K562 (cell line): ENCODE measurements around the gene METTL14. TPM values are rescaled to one million over a fixed set of nuclear protein-coding genes. Genes with fewer than 3 reads are reported as not detected.

Source experiments
- ATAC-seq: fragments of 200-7000 bp; cut with Tn5 transposase; 3 replicates; pipeline ENCODE4 v1.9.1; 2020; ENCODE audit warnings: moderate library complexity
- BruUV-seq: library from RNA; stranded (reverse); fragments of 400-500 nt; replicated peaks from 2 replicates; lab custom pipeline; 2021; lab: Mats Ljungman, UMichigan
- CTCF ChIA-PET: fragments of 300-600 bp; formaldehyde crosslinking; extraction: SDS; loops from one replicate; lab custom pipeline; 2021; ENCODE audit warnings: low intra/inter-chr PET ratio; lab: Yijun Ruan, JAX
- POLR2A ChIA-PET: fragments of 300-600, 350-650 bp; sonication (Branson Sonifier 250); formaldehyde crosslinking; extraction: SDS; loops from one replicate; lab custom pipeline; 2021; ENCODE audit warnings: antibody characterized with exemption, inconsistent platforms; lab: Yijun Ruan, JAX
- DNase-seq, 4 experiments: peaks; one replicate each; pipeline versions ENCODE4 v3.0.0 to v3.0.0-alpha.2; 2011 to 2018; ENCODE audit warnings: low spot score in 3 of 4, mixed read lengths in 3 of 4; ENCODE audit errors: extremely low read depth in 1 of 4
- FAIRE-seq: peaks from 2 replicates; lab custom pipeline; 2011; peaks lifted over from hg19 to GRCh38; lab: Jason Lieb, UNC
- H2AFZ ChIP-seq: 2 replicates; pipeline ENCODE4 v1.6.0; 2011; ENCODE audit warnings: low read depth, low read length, control low read depth, inconsistent platforms
- H3K27ac ChIP-seq: fragments of 200-600 bp; 3 replicates; pipeline ENCODE4 v1.8.0; 2011; ENCODE audit warnings: low read depth, mild to moderate bottlenecking, control low read depth, inconsistent platforms, low read length, moderate library complexity, mixed read lengths; ENCODE audit errors: extremely low read depth
- H3K27me3 ChIP-seq, 2 experiments: fragments of 300-600 bp in 1 of 2; 2 replicates in 1 of 2; 3 replicates in 1 of 2; pipeline versions ENCODE4 v1.6.0 to v1.8.0; 2011; ENCODE audit warnings: inconsistent platforms in 2 of 2, low read length in 2 of 2, mild to moderate bottlenecking in 1 of 2, mixed read lengths in 1 of 2, moderate library complexity in 1 of 2; ENCODE audit not compliant: control insufficient read depth in 2 of 2, insufficient read depth in 2 of 2
- H3K36me3 ChIP-seq: fragments of 300-600 bp; 3 replicates; pipeline ENCODE4 v1.8.0; 2011; ENCODE audit warnings: mild to moderate bottlenecking, low read length, inconsistent platforms; ENCODE audit not compliant: control insufficient read depth, insufficient read depth
- H3K4me1 ChIP-seq, 2 experiments: fragments of 200-600 bp in 1 of 2; replicated peaks in 1 of 2; 2 replicates in 1 of 2; 3 replicates in 1 of 2; pipeline versions ENCODE4 v1.5.1 to v1.8.0; 2011; ENCODE audit warnings: inconsistent platforms in 2 of 2, low read length in 2 of 2, mild to moderate bottlenecking in 1 of 2, mixed read lengths in 1 of 2, moderate library complexity in 1 of 2; ENCODE audit not compliant: control insufficient read depth in 2 of 2, insufficient read depth in 2 of 2
- H3K4me2 ChIP-seq: 2 replicates; pipeline ENCODE4 v1.6.1; 2011; ENCODE audit warnings: low read length, control low read depth, inconsistent platforms, mixed read lengths; ENCODE audit not compliant: insufficient read depth
- H3K4me3 ChIP-seq: fragments of 200-600 bp; sonication (generic), shearing (Covaris generic); 2 replicates; pipeline ENCODE4 v1.5.1; 2016; ENCODE audit warnings: control low read depth, inconsistent platforms
- H3K79me2 ChIP-seq: fragments of 200-600 bp; 3 replicates; pipeline ENCODE4 v1.8.0; 2011; ENCODE audit warnings: low read length, inconsistent platforms; ENCODE audit not compliant: control insufficient read depth, insufficient read depth
- H3K9ac ChIP-seq, 2 experiments: 2 replicates each; pipeline versions ENCODE4 v1.6.0 to v1.6.1; 2011; ENCODE audit warnings: low read depth in 2 of 2, low read length in 2 of 2, control low read depth in 1 of 2, inconsistent platforms in 1 of 2, mild to moderate bottlenecking in 1 of 2, mixed read lengths in 1 of 2; ENCODE audit not compliant: insufficient read depth in 1 of 2
- H3K9me1 ChIP-seq: one replicate; pipeline ENCODE4 v1.6.0; 2011; ENCODE audit warnings: inconsistent platforms, mild to moderate bottlenecking, low read length, moderate library complexity; ENCODE audit not compliant: control insufficient read depth, insufficient read depth
- H3K9me3 ChIP-seq: replicated peaks from 2 replicates; pipeline ENCODE4 v1.5.1; 2011; ENCODE audit warnings: low read depth, low read length, inconsistent platforms; ENCODE audit not compliant: control insufficient read depth, insufficient read depth
- H4K20me1 ChIP-seq: replicated peaks from 2 replicates; pipeline ENCODE4 v1.6.1; 2011; ENCODE audit warnings: low read length, inconsistent platforms, mixed read lengths; ENCODE audit not compliant: control insufficient read depth, insufficient read depth
- ARHGAP35 ChIP-seq: fragments of 450-650 bp; IDR thresholded peaks from 2 replicates; pipeline ENCODE4 v1.6.1; 2018; ENCODE audit not compliant: partially characterized antibody
- ATF3 ChIP-seq, 2 experiments: fragments of 450-650 bp in 1 of 2; sonication (generic) in 1 of 2; formaldehyde crosslinking in 1 of 2; IDR thresholded peaks in 1 of 2; conservative IDR thresholded peaks in 1 of 2; 2 replicates each; pipeline versions ENCODE4 v1.6.1 to v1.8.1; 2016 to 2023; ENCODE audit warnings: mild to moderate bottlenecking in 2 of 2, moderate library complexity in 2 of 2, inconsistent platforms in 1 of 2, missing genetic modification reagents in 1 of 2
- GMEB1 ChIP-seq: fragments of 250-450 bp; sonication (Bioruptor Pico); IDR thresholded peaks from 2 replicates; pipeline ENCODE4 v1.4.0; 2020; ENCODE audit warnings: mild to moderate bottlenecking
- LEF1 ChIP-seq: fragments of 450-650 bp; IDR thresholded peaks from 2 replicates; pipeline ENCODE4 v1.6.1; 2016; ENCODE audit warnings: mild to moderate bottlenecking
- SRSF7 ChIP-seq: fragments of 200-400 bp; formaldehyde crosslinking; optimal IDR thresholded peaks from 2 replicates; pipeline ENCODE3; 2017; ENCODE audit warnings: mild to moderate bottlenecking, low read depth, low read length
- ZC3H11A ChIP-seq: IDR thresholded peaks from 2 replicates; pipeline ENCODE4 v1.6.1; 2012; ENCODE audit warnings: low read depth, low read length, improper control_type of control experiment
- ZFP36 ChIP-seq: fragments of 150-350 bp; IDR thresholded peaks from 2 replicates; pipeline ENCODE4 v1.6.1; 2018; ENCODE audit warnings: low read length, low read depth; ENCODE audit not compliant: partially characterized antibody
- WGBS: fragments of 100-300 bp; shearing (Covaris generic); methylation state at CpG from one replicate; pipeline ENCODE4 v1.1.6; 2016; ENCODE audit warnings: low coverage, mixed read lengths; ENCODE audit not compliant: insufficient coverage; ENCODE audit errors: missing lambda C conversion rate; 5-methylcytosine and 5-hydroxymethylcytosine counted together
- in situ Hi-C: fragments of 300-500 bp; cut with MboI; formaldehyde crosslinking; loops from 4 replicates; pipeline ENCODE4 v1.15.0; 2018; ENCODE audit warnings: inconsistent platforms, mixed read lengths
- intact Hi-C: fragments of 100-400 bp; cut with micrococcal nuclease; formaldehyde crosslinking; loops from 2 replicates; pipeline ENCODE4 v1.14.2; 2022
- polyA plus RNA-seq, 8 experiments: library from polyadenylated mRNA; depleted of rRNA in 4 of 8; stranded (reverse) in 5 of 8; unstranded in 3 of 8; fragments of >200 nt; fragmentation: Nextera tagmentation in 2 of 8; fragmentation: Illumina TruSeq in 1 of 8; extraction: Ambion mirVana in 2 of 8; extraction: Trizol in 1 of 8; gene quantifications; 2 replicates each; pipeline versions ENCODE4 v1.2.1 to v1.2.3, GENCODE V29; 2011 to 2014; ENCODE audit warnings: inconsistent platforms in 1 of 8, missing spikeins in 1 of 8
- total RNA-seq, 7 experiments: library from RNA; depleted of rRNA in 6 of 7; stranded (reverse); fragments of >200 nt in 6 of 7; fragmentation: Illumina TruSeq in 2 of 7; extraction: Trizol in 2 of 7; gene quantifications; 2 replicates each; pipeline versions ENCODE4 v1.2.1 to v1.2.3, GENCODE V29; 2011 to 2021; ENCODE audit warnings: low replicate concordance in 1 of 7

The METTL14 gene
- total and polyA plus RNA-seq, 9 of the 15 experiments (the other 6 are each of a cell fraction or from before 2014, with no cell fraction given) = 16.7 to 42.4 (median 27.7) TPM

GRCh38 chr4:118761397-118762016 is 76.3 kb downstream of the METTL14 start:
- no peaks in the 10 kb centered on the region for H3K79me2 ChIP-seq
- H3K4me1 ChIP-seq = peaks cover 0 to 8% of the 10 kb centered on the region in 2 experiments; a peak in 2 of 5 replicates
- H3K4me3 ChIP-seq = no peak overlapping the region
- H3K27me3 ChIP-seq = no peaks in the 10 kb centered on the region
- no peaks in the 10 kb centered on the region for H4K20me1 ChIP-seq
- DNase-seq = no peak
- no peak overlapping the region for H3K9ac ChIP-seq
- no peak overlapping the region for H3K4me2 ChIP-seq
- no peak for ATAC-seq
- in situ Hi-C loops (no loop called here), intact Hi-C loops (no loop called here)
- CTCF ChIA-PET = interaction anchor here (0.6 kb wide), 1 partner anchor 83 kb away, joined by 3 read pairs; no protein-coding TSS in a partner anchor
- WGBS = 84% methylated on average over 2 of the region's 2 CpGs
- peaks cover 36% of the 10 kb centered on the region for H3K36me3 ChIP-seq
- H2AFZ ChIP-seq = no peak overlapping the region
- no peaks in the 10 kb centered on the region for H3K9me1 ChIP-seq
- POLR2A ChIA-PET = no interaction called here
- H3K9me3 ChIP-seq = no peaks in the 10 kb centered on the region
- H3K27ac ChIP-seq = no peak overlapping the region
- BruUV-seq = no TSS peak
- TF ChIP-seq LEF1 (no peak), GMEB1 (CRISPR knock-in tag) (no peak), ARHGAP35 (no peak), SRSF7 (no peak), ZFP36 (no peak), ATF3 (IDR thresholded peaks at IDR 0.05) (no peak), ATF3 (CRISPR knock-in tag; conservative IDR thresholded peaks at IDR 0.05) (no peak), ZC3H11A (no peak)
- FAIRE-seq = no peak
